Right cardiac atrium (tissue), 5 donors: ENCODE data around the gene PIGL. TPM values are rescaled to one million over a fixed set of nuclear protein-coding genes. Genes with fewer than 3 reads are reported as not detected.

Source experiments
- ATAC-seq, 2 donors: fragments of 200-7000 bp; cut with Tn5 transposase; one replicate each; pipeline versions ENCODE4 v1.8.0 to v1.9.1; 2020; ENCODE audit warnings: moderate library complexity in 2 of 2, mild to moderate bottlenecking in 1 of 2
- DNase-seq, 3 donors: peaks; one replicate each; pipeline ENCODE4 v3.0.0-alpha.2; 2020
- H3K27ac ChIP-seq: one replicate; pipeline ENCODE4 v1.5.1; 2013; ENCODE audit warnings: mild to moderate bottlenecking, low read length, control low read depth, moderate library complexity
- H3K27me3 ChIP-seq: one replicate; pipeline ENCODE4 v1.6.1; 2013; ENCODE audit not compliant: control insufficient read depth, insufficient read depth
- H3K4me1 ChIP-seq: one replicate; pipeline ENCODE4 v1.6.1; 2013; ENCODE audit warnings: low read length; ENCODE audit not compliant: control insufficient read depth, insufficient read depth
- H3K4me3 ChIP-seq: one replicate; pipeline ENCODE4 v1.5.1; 2013; ENCODE audit warnings: low read length, control low read depth
- H3K9me3 ChIP-seq: one replicate; pipeline ENCODE4 v1.6.1; 2013; ENCODE audit warnings: low read length; ENCODE audit not compliant: control insufficient read depth
- WGBS: extraction: QIAGEN DNeasy Blood & Tissue Kit; methylation state at CpG from one replicate; pipeline ENCODE4 v1.1.7; 2013; 5-methylcytosine and 5-hydroxymethylcytosine counted together
- intact Hi-C, 4 donors: fragments of 100-400 bp; cut with DNase I; formaldehyde crosslinking; loops; one replicate each; pipeline versions ENCODE4 v1.11.0 to v1.14.0; 2022 to 2023
- polyA plus RNA-seq: library from polyadenylated mRNA; stranded (reverse); fragments of 200-250 nt; gene quantifications from one replicate; pipeline ENCODE4 v1.2.3, GENCODE V29; 2013
- total RNA-seq, 4 donors: library from RNA; stranded (reverse); fragmentation: NEBNext Ultra II Directional; extraction: Animal tissue kit (Norgen Biotek cat#: 25700); gene quantifications; one replicate each; pipeline ENCODE4 v1.2.1, GENCODE V29; 2021
- donor health status: healthy with polysubstance abuse.
- donor health status: DM: no; HTN: yes; CAD: no.
- donor health status: DM: no; HTN: no; CAD: no.
- donor health status: DM: no; HTN: yes; CAD: no; lungs with severe emphysema.
- donor health status: DM: yes; HTN: yes; CAD: no.

The PIGL gene
- total and polyA plus RNA-seq, 5 donors = 9.6 to 16.7 (median 11.6) TPM

DNA sequence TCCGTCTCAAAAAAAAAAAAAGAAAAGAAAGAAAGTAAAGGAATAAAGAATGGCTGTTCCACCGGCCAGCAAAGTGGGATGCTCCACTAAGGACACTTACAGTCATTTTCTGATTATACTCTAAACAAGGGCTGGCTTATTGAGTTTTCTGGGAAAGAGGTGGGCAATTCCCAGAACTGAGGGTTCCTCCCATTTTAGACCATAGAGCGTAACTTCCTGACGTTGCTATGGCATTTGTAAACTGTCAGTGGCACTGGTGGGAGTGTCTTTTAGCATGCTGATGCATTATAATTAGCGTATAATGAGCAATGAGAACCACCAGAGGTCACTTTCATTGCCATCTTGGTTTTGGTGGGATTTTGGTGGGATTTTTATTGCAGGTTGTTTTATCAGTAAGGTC is 58.0 kb downstream of the PIGL start:
- WGBS = 92% methylated on average over 5 of the region's 5 CpGs
- Histone ChIP-seq H3K27me3 (no peaks in the 10 kb centered on the region), H3K4me3 (no peak overlapping the region), H3K27ac (no peak overlapping the region), H3K4me1 (no peaks in the 10 kb centered on the region), H3K9me3 (no peaks in the 10 kb centered on the region)
- intact Hi-C loops = no loop called here
- DNase-seq = no peak
- no peak for ATAC-seq

GRCh38 chr17:16277163-16277562 is 60.2 kb downstream of the PIGL start:
- DNase-seq (no peak), ATAC-seq (no peak)
- Histone ChIP-seq H3K27me3 (no peaks in the 10 kb centered on the region), H3K4me1 (no peaks in the 10 kb centered on the region), H3K9me3 (no peaks in the 10 kb centered on the region), H3K27ac (no peak overlapping the region), H3K4me3 (no peak overlapping the region)
- 41% methylated on average over 1 of the region's 1 CpG for WGBS
- intact Hi-C loops = no loop called here

DNA sequence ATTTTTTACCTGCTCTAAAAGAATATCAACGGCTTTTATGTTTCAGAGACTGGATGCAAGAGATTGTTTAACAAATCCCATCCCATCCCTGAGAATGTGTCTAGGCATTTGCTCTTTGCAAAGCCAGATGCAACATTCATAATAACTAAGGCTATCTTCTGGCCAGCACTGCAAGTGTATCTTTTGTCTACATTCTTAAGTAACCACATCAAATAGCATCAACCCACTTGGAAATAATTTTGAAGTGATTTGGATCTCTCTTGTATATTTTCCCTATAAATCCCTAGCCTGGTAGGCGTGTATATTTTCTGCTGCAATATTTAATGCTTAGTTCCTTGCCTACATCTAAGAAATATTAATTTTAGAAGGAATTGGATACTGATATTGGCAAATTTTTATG is 64.3 kb downstream of the PIGL start:
- intact Hi-C loops = no loop called here
- Histone ChIP-seq H3K27ac (no peak overlapping the region), H3K4me3 (no peak overlapping the region), H3K9me3 (no peaks in the 10 kb centered on the region), H3K27me3 (no peaks in the 10 kb centered on the region), H3K4me1 (peaks cover 3% of the 10 kb centered on the region)
- no peak for ATAC-seq
- WGBS = 84% methylated on average over 2 of the region's 2 CpGs
- no peak for DNase-seq

GRCh38 chr17:16282522-16282921 is 65.5 kb downstream of the PIGL start:
- no peak for ATAC-seq
- intact Hi-C loops = no loop called here
- no peak for DNase-seq
- Histone ChIP-seq H3K4me1 (peaks cover 12% of the 10 kb centered on the region), H3K9me3 (no peaks in the 10 kb centered on the region), H3K27ac (no peak overlapping the region), H3K4me3 (no peak overlapping the region), H3K27me3 (no peaks in the 10 kb centered on the region)

- peaks cover 12% of the 10 kb centered on the region for H3K4me1 ChIP-seq
- WGBS = 89% methylated on average over 9 of the region's 9 CpGs
- no peak overlapping the region for H3K4me3 ChIP-seq
- intact Hi-C loops = no loop called here
- ATAC-seq (no peak), DNase-seq (no peak)
- no peak overlapping the region for H3K27ac ChIP-seq
- H3K27me3 ChIP-seq = no peaks in the 10 kb centered on the region
- H3K9me3 ChIP-seq = no peaks in the 10 kb centered on the region
These were observed 66.7 kb downstream of the PIGL start for GRCh38 chr17:16283705-16284104.

- H3K27ac ChIP-seq = peak overlapping the region; percentile 91
- whole genome bisulfite sequencing = 37% methylated on average over 6 of the region's 6 CpGs
- no peak for ATAC-seq
- H3K4me3 ChIP-seq = peak overlapping the region; percentile 6
- no peak for DNase-seq
- no peaks in the 10 kb centered on the region for H3K9me3 ChIP-seq
- intact Hi-C loops = no loop called here
- H3K27me3 ChIP-seq = no peaks in the 10 kb centered on the region
- H3K4me1 ChIP-seq = peaks cover 12% of the 10 kb centered on the region
These were observed 68.6 kb downstream of the PIGL start for GRCh38 chr17:16285646-16286008.

DNA sequence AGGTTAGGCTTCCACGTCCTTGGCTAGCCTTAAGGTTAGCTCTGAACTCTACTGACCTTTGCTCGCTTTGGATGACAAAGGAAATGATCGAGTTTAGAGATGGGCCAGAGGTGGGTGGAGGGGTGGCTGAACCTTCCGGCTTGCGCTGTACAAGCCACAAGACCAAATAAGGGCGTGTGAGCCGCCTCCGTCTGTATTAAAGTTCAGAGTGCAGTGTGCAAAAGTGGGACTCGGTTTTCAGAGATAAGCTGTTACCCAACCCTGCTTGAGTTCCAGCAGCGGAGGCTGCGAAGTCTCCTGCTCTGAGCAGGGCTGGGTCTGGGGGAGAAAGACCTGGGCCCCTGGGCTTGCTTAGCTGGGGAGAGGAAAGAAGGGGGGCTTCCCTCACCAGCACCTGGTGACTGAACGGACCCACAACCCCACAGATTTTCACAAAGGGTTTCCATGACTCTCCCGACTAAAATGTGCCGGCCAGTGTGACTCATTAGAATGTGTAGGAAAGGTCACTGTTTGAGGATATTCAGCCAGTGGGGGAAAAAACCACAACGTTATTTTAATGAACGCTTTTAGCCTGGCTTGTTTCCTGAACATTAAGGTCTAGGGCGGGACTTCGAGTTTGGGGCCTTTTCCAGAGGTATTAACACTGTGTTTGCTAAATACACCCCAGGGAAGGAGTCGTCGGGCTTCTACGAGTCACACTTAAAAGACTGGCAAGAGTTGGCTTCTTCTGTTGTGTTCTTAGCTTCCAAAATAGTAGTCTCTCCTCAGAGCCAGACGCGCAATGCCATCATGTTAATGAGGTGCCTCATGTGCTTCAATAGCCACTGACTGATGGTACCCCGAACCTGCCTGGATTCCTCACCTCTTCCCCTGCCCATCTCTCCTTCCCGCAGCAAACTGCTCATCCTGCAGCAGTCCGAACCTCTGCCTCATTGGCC is 69.3 kb downstream of the PIGL start:
- peak overlapping the region; percentile 91 for H3K27ac ChIP-seq
- peaks cover 12% of the 10 kb centered on the region for H3K4me1 ChIP-seq
- peak overlapping the region; percentile 6 for H3K4me3 ChIP-seq
- ATAC-seq (peak; percentile 97), DNase-seq (peak; percentile 88 to 92 (median 91))
- intact Hi-C loops = no loop called here
- H3K9me3 ChIP-seq = no peaks in the 10 kb centered on the region
- WGBS = 11% methylated on average over 26 of the region's 26 CpGs
- no peaks in the 10 kb centered on the region for H3K27me3 ChIP-seq

- intact Hi-C loops = no loop called here
- DNase-seq (peak; percentile 57 to 74 (median 67)), ATAC-seq (peak; percentile 20 to 37)
- Histone ChIP-seq H3K4me3 (no peak overlapping the region), H3K9me3 (no peaks in the 10 kb centered on the region), H3K27me3 (no peaks in the 10 kb centered on the region), H3K27ac (peak overlapping the region; percentile 91), H3K4me1 (peaks cover 12% of the 10 kb centered on the region)
- WGBS = 63% methylated on average over 10 of the region's 10 CpGs
These were observed 70.0 kb downstream of the PIGL start for GRCh38 chr17:16286947-16287562.

DNA sequence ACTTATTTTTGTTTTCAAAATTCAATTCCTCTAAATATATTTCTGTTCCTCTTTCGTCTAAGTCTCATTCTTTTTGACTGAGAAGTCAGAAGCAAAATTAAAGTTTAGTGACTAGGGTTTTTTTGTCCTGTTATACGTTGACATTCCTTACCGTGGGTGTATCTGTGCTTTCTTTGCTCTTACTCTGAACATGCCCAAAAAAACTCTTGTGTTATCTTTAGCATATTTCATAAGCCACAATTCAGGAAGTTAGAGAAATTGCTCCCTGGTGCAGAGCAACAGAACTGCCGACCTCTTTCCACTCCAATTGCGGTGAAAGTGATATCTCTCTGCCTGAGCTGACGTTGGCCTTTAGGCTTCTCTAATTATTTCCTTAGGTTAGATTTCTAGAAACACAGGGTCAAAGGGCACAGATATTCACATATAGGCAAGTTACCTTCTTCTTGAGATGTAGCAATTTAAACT is 70.6 kb downstream of the PIGL start:
- Histone ChIP-seq H3K4me3 (no peak overlapping the region), H3K27me3 (no peaks in the 10 kb centered on the region), H3K27ac (no peak overlapping the region), H3K4me1 (peaks cover 12% of the 10 kb centered on the region), H3K9me3 (no peaks in the 10 kb centered on the region)
- DNase-seq (no peak), ATAC-seq (peak in 1 of 2 donors; percentile 24)
- intact Hi-C loops = no loop called here
- 25% methylated on average over 6 of the region's 6 CpGs for WGBS

- ATAC-seq = no peak
- WGBS = 95% methylated on average over 5 of the region's 5 CpGs
- intact Hi-C loops = no loop called here
- Histone ChIP-seq H3K9me3 (no peaks in the 10 kb centered on the region), H3K27ac (no peak overlapping the region), H3K4me1 (peaks cover 12% of the 10 kb centered on the region), H3K4me3 (no peak overlapping the region), H3K27me3 (no peaks in the 10 kb centered on the region)
- no peak for DNase-seq
These were observed 72.0 kb downstream of the PIGL start for GRCh38 chr17:16288860-16289571.

DNA sequence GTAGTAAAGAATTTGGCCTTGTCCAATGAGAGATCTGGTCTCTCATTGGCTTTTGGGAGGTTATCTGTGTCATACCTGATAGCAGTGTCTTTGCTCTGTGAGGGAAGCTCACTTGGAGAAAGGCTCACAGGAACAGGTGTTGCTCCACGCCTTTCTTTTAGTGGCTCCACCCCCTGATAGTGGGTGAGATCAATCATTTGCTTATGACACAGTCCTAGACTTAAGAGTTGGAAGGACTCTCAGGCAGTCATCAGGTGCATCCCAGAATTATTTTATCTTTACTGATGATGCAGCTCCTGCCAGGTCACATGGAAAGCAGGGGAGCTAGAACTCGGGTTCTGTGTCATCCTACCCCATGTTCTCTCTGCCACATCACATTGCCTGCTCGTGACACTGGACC is 76.9 kb downstream of the PIGL start:
- Histone ChIP-seq H3K27me3 (no peaks in the 10 kb centered on the region), H3K27ac (no peak overlapping the region), H3K4me1 (no peaks in the 10 kb centered on the region), H3K9me3 (no peaks in the 10 kb centered on the region), H3K4me3 (no peak overlapping the region)
- ATAC-seq (no peak), DNase-seq (no peak)
- WGBS = 96% methylated on average over 3 of the region's 3 CpGs
- intact Hi-C loops = no loop called here
